Measurements from ENCODE around the gene RASGEF1B.

RASGEF1B gene

GRCh38 chr4:81376720-81377119, 95.0 kb downstream of the RASGEF1B start:
- Histone ChIP-seq H3K4me1 (no peaks in the 10 kb centered on the region), H3K27ac (no peak overlapping the region), H3K4me3 (no peak overlapping the region), H3K9me3 (no peaks in the 10 kb centered on the region), H3K36me3 (no peaks in the 10 kb centered on the region), H3K27me3 (no peaks in the 10 kb centered on the region)
- DNase-seq = no peak
- intact Hi-C loops (cut with DNase I; ENCODE audit: low total_unique reads) = no loop called here
- TF ChIP-seq CTCF (IDR thresholded peaks at IDR 0.05) = no peak
